Pancreas (tissue), 10 donors: Measurements from ENCODE around the gene TMEM82. TPM values are rescaled to one million over a fixed set of nuclear protein-coding genes. Genes with fewer than 3 reads are reported as not detected.
A peak's percentile ranks its signal among the peaks of the same experiment; 100 is the strongest.

ENCODE experiments used
- ATAC-seq, 4 donors: fragments of 200-7000 bp; cut with Tn5 transposase; one replicate each; pipeline versions ENCODE4 v1.8.0 to v1.9.1; 2020; ENCODE audit warnings: mild to moderate bottlenecking in 4 of 4, moderate library complexity in 4 of 4
- DNase-seq, 6 donors: peaks; one replicate each; pipeline ENCODE4 v3.0.0-alpha.2; 2020
- FAIRE-seq: peaks from 2 replicates; lab custom pipeline; 2012; peaks lifted over from hg19 to GRCh38; lab: Jason Lieb, UNC
- H3K27ac ChIP-seq, 4 donors: fragments of 200-600 bp; sonication (generic); 1 replicate in 3 of 4; 2 replicates in 1 of 4; pipeline versions ENCODE4 v1.5.0 to v1.8.0; 2020
- H3K27me3 ChIP-seq, 4 donors: fragments of 200-600 bp; one replicate each; pipeline ENCODE4 v1.8.0; 2021
- H3K36me3 ChIP-seq, 3 donors: fragments of 200-600 bp; sonication (generic) in 1 of 3; one replicate each; pipeline versions ENCODE4 v1.5.0 to v1.8.0; 2020 to 2021
- H3K4me1 ChIP-seq, 3 donors: fragments of 200-600 bp; one replicate each; pipeline ENCODE4 v1.8.0; 2021
- H3K4me3 ChIP-seq, 4 donors: fragments of 200-600 bp; sonication (generic) in 2 of 4; one replicate each; pipeline versions ENCODE4 v1.5.0 to v1.8.0; 2020 to 2021
- H3K9me3 ChIP-seq, 4 donors: fragments of 200-600 bp; one replicate each; pipeline ENCODE4 v1.8.0; 2021
- CTCF ChIP-seq, 4 donors: fragments of 200-600 bp; sonication (generic) in 3 of 4; IDR thresholded peaks; one replicate each; pipeline versions ENCODE4 v1.5.0 to v1.8.0; 2021; ENCODE audit warnings: antibody characterized with exemption in 4 of 4
- WGBS, 2 donors: extraction: QIAGEN DNeasy Blood & Tissue Kit; methylation state at CpG; one replicate each; pipeline ENCODE4 v1.1.7; 2013; 5-methylcytosine and 5-hydroxymethylcytosine counted together
- intact Hi-C, 3 donors: fragments of 100-400 bp; cut with DNase I; formaldehyde crosslinking; loops; one replicate each; pipeline versions ENCODE4 v1.11.1 to v1.14.2; 2022
- polyA plus RNA-seq, 2 donors: library from polyadenylated mRNA; stranded (reverse); fragments of 200-250 nt; gene quantifications; one replicate each; pipeline ENCODE4 v1.2.3, GENCODE V29; 2013
- total RNA-seq, 6 donors: library from RNA; stranded (reverse); fragmentation: NEBNext Ultra II Directional in 4 of 6; extraction: Animal tissue kit (Norgen Biotek cat#: 25700) in 4 of 6; gene quantifications; one replicate each; pipeline versions ENCODE4 v1.2.1 to v1.2.4, GENCODE V29; 2021 to 2023
- donor health status: healthy with polysubstance abuse.
- donor health status: DM: no; HTN: no; CAD: no; lungs with moderate emphysema.
- donor health status: DM: no; HTN: no; CAD: no.
- donor health status: control.
- donor health status: control.
- donor health status: Bipolar disorder and iron deficiency.
- donor health status: DM: yes; HTN: yes; CAD: no.
- donor health status: DM: no; HTN: no; CAD: no.
- donor health status: DM: no; HTN: no; CAD: no.
- donor health status: DM: yes; HTN: yes; CAD: no.

TMEM82 gene
- total and polyA plus RNA-seq, 8 donors: not detected

- no peak overlapping the region for H3K27ac ChIP-seq
Measured at GRCh38 chr1:15786581-15786980, 44.3 kb downstream of the TMEM82 start.

GRCh38 chr1:15788624-15789301, 46.5 kb downstream of the TMEM82 start:
- ATAC-seq (peak in 2 of 4 donors; percentile 17), DNase-seq (no peak), FAIRE-seq (no peak)
- whole genome bisulfite sequencing, 2 donors: 77 to 81% methylated on average over 13 of the region's 13 CpGs
- H3K27ac ChIP-seq: no peak overlapping the region
- no peaks in the 10 kb centered on the region for H3K4me1 ChIP-seq
- no peaks in the 10 kb centered on the region for H3K27me3 ChIP-seq
- H3K4me3 ChIP-seq: no peak overlapping the region
- H3K36me3 ChIP-seq: peaks cover 0 to 8% (median 0%) of the 10 kb centered on the region in 3 donors
- no peak for TF ChIP-seq CTCF (IDR thresholded peaks at IDR 0.05)
- no peaks in the 10 kb centered on the region for H3K9me3 ChIP-seq
- intact Hi-C loops: no loop called here

More at GRCh38 chr1:15786581-15786980, 44.3 kb downstream of the TMEM82 start:
- TF ChIP-seq CTCF (IDR thresholded peaks at IDR 0.05): no peak
- H3K4me3 ChIP-seq: no peak overlapping the region
- DNase-seq (no peak), FAIRE-seq (no peak), ATAC-seq (peak in 1 of 4 donors; percentile 23)
- no peaks in the 10 kb centered on the region for H3K4me1 ChIP-seq
- 89 to 93% methylated on average over 10 of the region's 10 CpGs for WGBS, 2 donors
- peaks cover 0 to 8% (median 0%) of the 10 kb centered on the region in 3 donors for H3K36me3 ChIP-seq
- H3K27me3 ChIP-seq: no peaks in the 10 kb centered on the region
- H3K9me3 ChIP-seq: no peaks in the 10 kb centered on the region
- intact Hi-C loops: no loop called here

GRCh38 chr1:15796086-15796462, 53.8 kb downstream of the TMEM82 start:
- no peak for TF ChIP-seq CTCF (IDR thresholded peaks at IDR 0.05)
- DNase-seq (no peak), ATAC-seq (no peak), FAIRE-seq (no peak)
- 85 to 96% methylated on average over 2 of the region's 2 CpGs for WGBS, 2 donors
- Histone ChIP-seq H3K4me1 (peaks cover 12 to 30% (median 17%) of the 10 kb centered on the region in 3 donors), H3K27ac (peak overlapping the region; percentile 55 to 82 (median 64)), H3K4me3 (no peak overlapping the region), H3K27me3 (no peaks in the 10 kb centered on the region), H3K36me3 (no peaks in the 10 kb centered on the region), H3K9me3 (no peaks in the 10 kb centered on the region)
- intact Hi-C loops: no loop called here

Other genes with a start within 250 kb of the TMEM82 start
- 10 to 100 TPM in 1 of 6 donors, 1 to 10 TPM in 5; 6.6 to 16.3 (median 8.4) TPM for gene CASP9, start 218.3 kb upstream of the TMEM82 start, total RNA-seq
- gene CASP9, start 218.3 kb upstream of the TMEM82 start, polyA plus RNA-seq: 10 to 100 TPM; 18.5 to 32.0 TPM
- gene DNAJC16, start 215.7 kb upstream of the TMEM82 start, total RNA-seq: 10 to 100 TPM in 3 of 6 donors, 1 to 10 TPM in 3; 8.7 to 16.2 (median 10.2) TPM
- 1 to 10 TPM; 5.0 to 6.3 TPM for gene DNAJC16, start 215.7 kb upstream of the TMEM82 start, polyA plus RNA-seq
- gene AGMAT, start 157.4 kb upstream of the TMEM82 start, total RNA-seq: 1 to 10 TPM in 1 of 6 donors, under 1 TPM in 5; 0.43 to 1.0 (median 0.55) TPM
- under 1 TPM; 0.28 to 0.30 TPM for gene AGMAT, start 157.4 kb upstream of the TMEM82 start, polyA plus RNA-seq
- gene DDI2, start 125.0 kb upstream of the TMEM82 start, total RNA-seq: 10 to 100 TPM; 12.5 to 17.8 (median 16.3) TPM
- 1 to 10 TPM; 4.7 to 7.0 TPM for gene DDI2, start 125.0 kb upstream of the TMEM82 start, polyA plus RNA-seq
- gene PLEKHM2, start 58.2 kb upstream of the TMEM82 start, total RNA-seq: 10 to 100 TPM; 22.9 to 39.6 (median 29.4) TPM
- gene PLEKHM2, start 58.2 kb upstream of the TMEM82 start, polyA plus RNA-seq: 10 to 100 TPM; 33.6 to 35.1 TPM
- gene SLC25A34, start 6.2 kb upstream of the TMEM82 start, total RNA-seq: 1 to 10 TPM in 5 of 6 donors, under 1 TPM in 1; 0.57 to 1.9 (median 1.8) TPM
- 1 to 10 TPM; 6.1 to 6.9 TPM for gene SLC25A34, start 6.2 kb upstream of the TMEM82 start, polyA plus RNA-seq
- gene FBLIM1, start 16.3 kb downstream of the TMEM82 start, total RNA-seq: 10 to 100 TPM; 22.2 to 61.5 (median 29.4) TPM
- 10 to 100 TPM; 20.4 to 36.8 TPM for gene FBLIM1, start 16.3 kb downstream of the TMEM82 start, polyA plus RNA-seq
- gene UQCRHL, start 65.2 kb downstream of the TMEM82 start, total RNA-seq: under 1 TPM; 0.35 to 0.87 (median 0.61) TPM
- gene UQCRHL, start 65.2 kb downstream of the TMEM82 start, polyA plus RNA-seq: 1 to 10 TPM; 1.3 to 1.5 TPM
- 10 to 100 TPM; 23.9 to 38.2 (median 27.5) TPM for gene SPEN, start 105.2 kb downstream of the TMEM82 start, total RNA-seq
- gene SPEN, start 105.2 kb downstream of the TMEM82 start, polyA plus RNA-seq: 10 to 100 TPM; 16.2 to 18.6 TPM
- gene ZBTB17, start 233.6 kb downstream of the TMEM82 start, total RNA-seq: 10 to 100 TPM; 16.2 to 24.3 (median 16.7) TPM
- gene ZBTB17, start 233.6 kb downstream of the TMEM82 start, polyA plus RNA-seq: 100 to 1,000 TPM in 1 of 2 donors, 10 to 100 TPM in 1; 90.5 to 106 TPM